OCI-LY1 (cell line): ENCODE measurements around the gene TMIE.

Experiments used
- H2AFZ ChIP-seq: fragments of 200-600 bp; sonication (generic), shearing (Covaris generic); 2 replicates; pipeline ENCODE4 v1.6.0; 2014; ENCODE audit warnings: antibody characterized with exemption, mild to moderate bottlenecking, low read length
- H3F3A ChIP-seq: fragments of 200-600 bp; sonication (generic), shearing (Covaris generic); 2 replicates; pipeline ENCODE4 v1.6.0; 2014; ENCODE audit warnings: mild to moderate bottlenecking, antibody characterized with exemption, low read length, moderate library complexity; ENCODE audit not compliant: insufficient read depth
- H3K27ac ChIP-seq: fragments of 200-600 bp; sonication (generic); 2 replicates; pipeline ENCODE4 v1.5.1; 2014; ENCODE audit warnings: low read length, mixed run types, mild to moderate bottlenecking, low read depth; ENCODE audit not compliant: poor library complexity, severe bottlenecking
- H3K27me3 ChIP-seq: fragments of 200-600 bp; sonication (generic); 2 replicates; pipeline ENCODE4 v1.6.0; 2014; ENCODE audit warnings: antibody characterized with exemption, mild to moderate bottlenecking, low read length, moderate library complexity; ENCODE audit not compliant: insufficient read depth
- H3K36me3 ChIP-seq: fragments of 200-600 bp; sonication (generic); 2 replicates; pipeline ENCODE4 v1.6.1; 2014; ENCODE audit warnings: mild to moderate bottlenecking, antibody characterized with exemption, low read length, moderate library complexity, mixed read lengths; ENCODE audit not compliant: insufficient read depth
- H3K4me1 ChIP-seq: fragments of 200-600 bp; sonication (generic); 2 replicates; pipeline ENCODE4 v1.5.1; 2014; ENCODE audit warnings: mild to moderate bottlenecking, low read length, moderate library complexity; ENCODE audit not compliant: insufficient read depth, severe bottlenecking
- H3K4me2 ChIP-seq: fragments of 200-600 bp; sonication (generic), shearing (Covaris generic); 2 replicates; pipeline ENCODE4 v1.6.1; 2014; ENCODE audit warnings: low read length
- H3K4me3 ChIP-seq: fragments of 200-600 bp; sonication (generic); 2 replicates; pipeline ENCODE4 v1.5.1; 2014; ENCODE audit warnings: low read length, low read depth, mild to moderate bottlenecking, mixed read lengths; ENCODE audit not compliant: poor library complexity, severe bottlenecking
- H3K79me2 ChIP-seq: fragments of 200-600 bp; shearing (Covaris generic); 2 replicates; pipeline ENCODE4 v1.6.1; 2016; ENCODE audit warnings: mixed run types, low read length, mixed read lengths; ENCODE audit not compliant: insufficient read depth
- H3K9ac ChIP-seq: fragments of 200-600 bp; sonication (generic), shearing (Covaris generic); 2 replicates; pipeline ENCODE4 v1.6.1; 2014; ENCODE audit warnings: mild to moderate bottlenecking, low read length, mixed read lengths
- H3K9me2 ChIP-seq: fragments of 200-600 bp; sonication (generic), shearing (Covaris generic); 2 replicates; pipeline ENCODE4 v1.6.1; 2014; ENCODE audit warnings: low read depth, mild to moderate bottlenecking, low read length, mixed read lengths
- H3K9me3 ChIP-seq: fragments of 200-600 bp; shearing (Covaris generic); 2 replicates; pipeline ENCODE4 v1.6.1; 2014; ENCODE audit warnings: low read length, mixed read lengths
- H4K20me1 ChIP-seq: fragments of 200-600 bp; sonication (generic), shearing (Covaris generic); 2 replicates; pipeline ENCODE4 v1.6.0; 2016; ENCODE audit warnings: mild to moderate bottlenecking, low read length; ENCODE audit not compliant: insufficient read depth
- CTCF ChIP-seq: fragments of 200-600 bp; sonication (generic), shearing (Covaris generic); IDR thresholded peaks from 2 replicates; pipeline ENCODE4 v1.5.1; 2017; ENCODE audit warnings: mild to moderate bottlenecking, antibody characterized with exemption, low read length, moderate library complexity, mixed read lengths
- EZH2 ChIP-seq: fragments of 200-600 bp; sonication (generic), shearing (Covaris generic); IDR thresholded peaks from 2 replicates; pipeline ENCODE4 v1.8.0; 2017; ENCODE audit warnings: borderline replicate concordance, mixed run types, mild to moderate bottlenecking, antibody characterized with exemption, low read length, moderate library complexity, mixed read lengths

TMIE gene

GRCh38 chr3:46719044-46719565 is 17.9 kb downstream of the TMIE start:
- Histone ChIP-seq H3K27me3 (no peaks in the 10 kb centered on the region), H3K79me2 (no peaks in the 10 kb centered on the region), H3K36me3 (no peaks in the 10 kb centered on the region), H3K4me2 (no peak overlapping the region), H3K9me3 (no peaks in the 10 kb centered on the region), H3K9ac (no peak overlapping the region), H4K20me1 (no peaks in the 10 kb centered on the region), H3F3A (no peaks in the 10 kb centered on the region), H3K4me1 (no peaks in the 10 kb centered on the region), H3K9me2 (no peaks in the 10 kb centered on the region), H3K4me3 (no peak overlapping the region), H3K27ac (no peak overlapping the region), H2AFZ (no peak overlapping the region)
- TF ChIP-seq EZH2, result no peak
- no peak for TF ChIP-seq CTCF

GRCh38 chr3:46719735-46720271 is 18.6 kb downstream of the TMIE start:
- Histone ChIP-seq H3K4me2 (no peak overlapping the region), H3K4me3 (no peak overlapping the region), H4K20me1 (no peaks in the 10 kb centered on the region), H3K79me2 (no peaks in the 10 kb centered on the region), H3K9ac (no peak overlapping the region), H3K9me3 (no peaks in the 10 kb centered on the region), H3K4me1 (no peaks in the 10 kb centered on the region), H2AFZ (no peak overlapping the region), H3K27me3 (no peaks in the 10 kb centered on the region), H3K9me2 (no peaks in the 10 kb centered on the region), H3F3A (no peaks in the 10 kb centered on the region), H3K36me3 (no peaks in the 10 kb centered on the region), H3K27ac (no peak overlapping the region)
- TF ChIP-seq EZH2 (no peak), CTCF (no peak)

GRCh38 chr3:46721009-46721408 is 19.8 kb downstream of the TMIE start:
- H3K79me2 ChIP-seq, result no peaks in the 10 kb centered on the region
- TF ChIP-seq CTCF, result no peak
- TF ChIP-seq EZH2, result no peak
- no peaks in the 10 kb centered on the region for H3F3A ChIP-seq
- no peak overlapping the region for H2AFZ ChIP-seq
- no peak overlapping the region for H3K27ac ChIP-seq
- H3K4me2 ChIP-seq, result no peak overlapping the region
- no peak overlapping the region for H3K4me3 ChIP-seq
- no peaks in the 10 kb centered on the region for H3K36me3 ChIP-seq
- H3K9me2 ChIP-seq, result no peaks in the 10 kb centered on the region
- no peak overlapping the region for H3K9ac ChIP-seq
- no peaks in the 10 kb centered on the region for H3K9me3 ChIP-seq
- no peaks in the 10 kb centered on the region for H3K4me1 ChIP-seq
- H3K27me3 ChIP-seq, result no peaks in the 10 kb centered on the region
- H4K20me1 ChIP-seq, result no peaks in the 10 kb centered on the region
